Neural progenitor cell (in vitro differentiated cells): ENCODE results near the gene SMAD9. TPM values are rescaled to one million over a fixed set of nuclear protein-coding genes. Genes with fewer than 3 reads are reported as not detected.

Source experiments
- DNase-seq: peaks from one replicate; pipeline ENCODE4 v3.0.0-alpha.2; 2016; ENCODE audit warnings: low spot score
- H2AFZ ChIP-seq: fragments of 200-600 bp; sonication (generic); replicated peaks from 2 replicates; pipeline ENCODE4 v1.6.1; 2016; ENCODE audit warnings: antibody characterized with exemption
- H3F3A ChIP-seq: fragments of 200-600 bp; sonication (generic); 2 replicates; pipeline ENCODE4 v1.6.1; 2016; ENCODE audit warnings: antibody characterized with exemption, low read depth
- H3K27ac ChIP-seq: fragments of 200-600 bp; sonication (generic); 2 replicates; pipeline ENCODE4 v1.5.1; 2016; ENCODE audit warnings: mild to moderate bottlenecking
- H3K27me3 ChIP-seq: fragments of 200-600 bp; sonication (generic); 2 replicates; pipeline ENCODE4 v1.6.1; 2016; ENCODE audit warnings: mild to moderate bottlenecking, moderate library complexity
- H3K36me3 ChIP-seq: fragments of 200-600 bp; sonication (generic); 2 replicates; pipeline ENCODE4 v1.5.1; 2016
- H3K4me1 ChIP-seq: fragments of 200-600 bp; sonication (generic); 2 replicates; pipeline ENCODE4 v1.6.1; 2016; ENCODE audit warnings: mixed run types
- H3K4me2 ChIP-seq: fragments of 200-600 bp; sonication (generic); 2 replicates; pipeline ENCODE4 v1.6.1; 2016
- H3K4me3 ChIP-seq: fragments of 200-600 bp; sonication (generic); 2 replicates; pipeline ENCODE4 v1.5.1; 2016
- H3K79me2 ChIP-seq: fragments of 200-600 bp; sonication (generic); 2 replicates; pipeline ENCODE4 v1.6.1; 2016; ENCODE audit warnings: low read depth
- H3K9ac ChIP-seq: fragments of 200-600 bp; sonication (generic); 2 replicates; pipeline ENCODE4 v1.6.1; 2016
- H3K9me3 ChIP-seq: fragments of 200-600 bp; sonication (generic); 2 replicates; pipeline ENCODE4 v1.5.1; 2016; ENCODE audit warnings: low read depth
- H4K20me1 ChIP-seq: fragments of 200-600 bp; sonication (generic); 2 replicates; pipeline ENCODE4 v1.6.1; 2016; ENCODE audit warnings: low read depth
- H3K27ac Mint-ChIP-seq: 3 replicates; pipeline ENCODE4 v1.8.0; 2021; ENCODE audit warnings: mixed read lengths
- H3K27me3 Mint-ChIP-seq: 2 replicates; pipeline ENCODE4 v1.8.0; 2022; ENCODE audit warnings: low read depth, mild to moderate bottlenecking, inconsistent platforms, moderate library complexity, mixed read lengths; ENCODE audit not compliant: insufficient read depth
- H3K36me3 Mint-ChIP-seq: 3 replicates; pipeline ENCODE4 v1.8.0; 2021; ENCODE audit warnings: mixed read lengths
- H3K4me1 Mint-ChIP-seq: 3 replicates; pipeline ENCODE4 v1.8.0; 2021; ENCODE audit warnings: mixed read lengths
- H3K4me3 Mint-ChIP-seq: 3 replicates; pipeline ENCODE4 v1.8.0; 2021; ENCODE audit warnings: mild to moderate bottlenecking, moderate library complexity, mixed read lengths
- H3K9me3 Mint-ChIP-seq: 3 replicates; pipeline ENCODE4 v1.8.0; 2020; ENCODE audit warnings: mixed read lengths
- EZH2 ChIP-seq: fragments of 200-600 bp; sonication (generic); IDR thresholded peaks from 2 replicates; pipeline ENCODE4 v1.6.1; 2017; ENCODE audit warnings: antibody characterized with exemption, mild to moderate bottlenecking, moderate library complexity
- EZH2phosphoT487 ChIP-seq: fragments of 200-600 bp; sonication (generic); IDR thresholded peaks from 2 replicates; pipeline ENCODE4 v1.6.1; 2017; ENCODE audit warnings: antibody characterized with exemption
- total RNA-seq: library from RNA; depleted of rRNA; stranded (reverse); fragments of >200 nt; gene quantifications from 2 replicates; pipeline ENCODE4 v1.2.3, GENCODE V29; 2015; ENCODE audit warnings: low replicate concordance
- TF ChIP-seq, protein P1 (sequence below): fragments of 200-600 bp; sonication (generic); IDR thresholded peaks from 2 replicates; pipeline ENCODE4 v1.5.1; 2017; ENCODE audit warnings: antibody characterized with exemption, mild to moderate bottlenecking

SMAD9 gene
- total RNA-seq, 1 donor from 2014 or later = 1.6 TPM

- H3K9ac ChIP-seq = no peak overlapping the region
- no peaks in the 10 kb centered on the region for H3K36me3 Mint-ChIP-seq
Measured at GRCh38 chr13:36807616-36808015, 112.4 kb downstream of the SMAD9 start.

GRCh38 chr13:36806102-36806501, 113.9 kb downstream of the SMAD9 start:
- peaks cover under 1% of the 10 kb centered on the region for H3K27me3 Mint-ChIP-seq
- Histone ChIP-seq H4K20me1 (no peaks in the 10 kb centered on the region), H3K4me3 (no peak overlapping the region), H3K9ac (no peak overlapping the region), H2AFZ (peak overlapping the region; percentile 38), H3K27me3 (no peaks in the 10 kb centered on the region), H3K9me3 (no peaks in the 10 kb centered on the region), H3K4me1 (no peaks in the 10 kb centered on the region), H3K79me2 (no peaks in the 10 kb centered on the region), H3K36me3 (no peaks in the 10 kb centered on the region), H3K4me2 (no peak overlapping the region), H3K27ac (no peak overlapping the region), H3F3A (no peaks in the 10 kb centered on the region)
- TF ChIP-seq EZH2 (no peak), EZH2phosphoT487 (no peak)
- TF ChIP-seq, protein P1, sequence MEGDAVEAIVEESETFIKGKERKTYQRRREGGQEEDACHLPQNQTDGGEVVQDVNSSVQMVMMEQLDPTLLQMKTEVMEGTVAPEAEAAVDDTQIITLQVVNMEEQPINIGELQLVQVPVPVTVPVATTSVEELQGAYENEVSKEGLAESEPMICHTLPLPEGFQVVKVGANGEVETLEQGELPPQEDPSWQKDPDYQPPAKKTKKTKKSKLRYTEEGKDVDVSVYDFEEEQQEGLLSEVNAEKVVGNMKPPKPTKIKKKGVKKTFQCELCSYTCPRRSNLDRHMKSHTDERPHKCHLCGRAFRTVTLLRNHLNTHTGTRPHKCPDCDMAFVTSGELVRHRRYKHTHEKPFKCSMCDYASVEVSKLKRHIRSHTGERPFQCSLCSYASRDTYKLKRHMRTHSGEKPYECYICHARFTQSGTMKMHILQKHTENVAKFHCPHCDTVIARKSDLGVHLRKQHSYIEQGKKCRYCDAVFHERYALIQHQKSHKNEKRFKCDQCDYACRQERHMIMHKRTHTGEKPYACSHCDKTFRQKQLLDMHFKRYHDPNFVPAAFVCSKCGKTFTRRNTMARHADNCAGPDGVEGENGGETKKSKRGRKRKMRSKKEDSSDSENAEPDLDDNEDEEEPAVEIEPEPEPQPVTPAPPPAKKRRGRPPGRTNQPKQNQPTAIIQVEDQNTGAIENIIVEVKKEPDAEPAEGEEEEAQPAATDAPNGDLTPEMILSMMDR = no peak
- no peak overlapping the region for H3K4me3 Mint-ChIP-seq
- DNase-seq = no peak
- peaks cover 21% of the 10 kb centered on the region for H3K4me1 Mint-ChIP-seq
- no peaks in the 10 kb centered on the region for H3K9me3 Mint-ChIP-seq
- H3K27ac Mint-ChIP-seq = no peak overlapping the region
- no peaks in the 10 kb centered on the region for H3K36me3 Mint-ChIP-seq

More at GRCh38 chr13:36807616-36808015, 112.4 kb downstream of the SMAD9 start:
- H3K27me3 Mint-ChIP-seq = peaks cover 2% of the 10 kb centered on the region
- H3K4me3 ChIP-seq = no peak overlapping the region
- no peak overlapping the region for H3K27ac Mint-ChIP-seq
- H3K4me1 ChIP-seq = no peaks in the 10 kb centered on the region
- H3K36me3 ChIP-seq = no peaks in the 10 kb centered on the region
- no peaks in the 10 kb centered on the region for H3K79me2 ChIP-seq
- no peaks in the 10 kb centered on the region for H3K27me3 ChIP-seq
- no peak overlapping the region for H3K4me3 Mint-ChIP-seq
- TF ChIP-seq, protein P1 = no peak
- no peak for TF ChIP-seq EZH2
- TF ChIP-seq EZH2phosphoT487 = no peak
- no peak for DNase-seq
- H3F3A ChIP-seq = no peaks in the 10 kb centered on the region
- H3K4me1 Mint-ChIP-seq = peaks cover 9% of the 10 kb centered on the region
- H4K20me1 ChIP-seq = no peaks in the 10 kb centered on the region
- H3K9me3 ChIP-seq = no peaks in the 10 kb centered on the region
- no peak overlapping the region for H3K27ac ChIP-seq
- H2AFZ ChIP-seq = no peak overlapping the region
- H3K4me2 ChIP-seq = no peak overlapping the region
- no peaks in the 10 kb centered on the region for H3K9me3 Mint-ChIP-seq

GRCh38 chr13:36804588-36804987, 115.5 kb downstream of the SMAD9 start:
- H3K27me3 Mint-ChIP-seq = no peaks in the 10 kb centered on the region
- H3K9ac ChIP-seq = no peak overlapping the region
- H3K36me3 Mint-ChIP-seq = no peaks in the 10 kb centered on the region
- no peaks in the 10 kb centered on the region for H3K27me3 ChIP-seq
- no peaks in the 10 kb centered on the region for H3F3A ChIP-seq
- no peak overlapping the region for H3K4me2 ChIP-seq
- H3K27ac ChIP-seq = no peak overlapping the region
- DNase-seq = no peak
- no peak overlapping the region for H3K4me3 Mint-ChIP-seq
- H3K9me3 Mint-ChIP-seq = no peaks in the 10 kb centered on the region
- no peaks in the 10 kb centered on the region for H3K4me1 ChIP-seq
- no peak overlapping the region for H2AFZ ChIP-seq
- H4K20me1 ChIP-seq = no peaks in the 10 kb centered on the region
- H3K9me3 ChIP-seq = no peaks in the 10 kb centered on the region
- H3K79me2 ChIP-seq = no peaks in the 10 kb centered on the region
- H3K4me3 ChIP-seq = no peak overlapping the region
- H3K4me1 Mint-ChIP-seq = peaks cover 22% of the 10 kb centered on the region
- no peak overlapping the region for H3K27ac Mint-ChIP-seq
- no peak for TF ChIP-seq EZH2phosphoT487
- no peak for TF ChIP-seq EZH2
- TF ChIP-seq, protein P1 = no peak
- H3K36me3 ChIP-seq = no peaks in the 10 kb centered on the region
